HepG2 (cell line): ENCODE measurements around the gene MACROH2A1. TPM values are rescaled to one million over a fixed set of nuclear protein-coding genes. Genes with fewer than 3 reads are reported as not detected.
A peak's percentile ranks its signal among the peaks of the same experiment; 100 is the strongest.

ENCODE experiments used
- ATAC-seq: fragments of 200-7000 bp; cut with Tn5 transposase; 3 replicates; pipeline ENCODE4 v1.9.1; 2020; ENCODE audit warnings: mild to moderate bottlenecking, moderate library complexity
- BruUV-seq: library from RNA; stranded (reverse); fragments of 400-500 nt; replicated peaks from 2 replicates; lab custom pipeline; 2021; lab: Mats Ljungman, UMichigan
- CTCF ChIA-PET: fragments of 300-600 bp; formaldehyde crosslinking; extraction: SDS; loops from one replicate; lab custom pipeline; 2021; ENCODE audit warnings: low total read pairs, inconsistent platforms, low intra/inter-chr PET ratio; lab: Yijun Ruan, JAX
- POLR2A ChIA-PET: fragments of 350-600 bp; sonication (Branson Sonifier 250); formaldehyde crosslinking; loops from one replicate; lab custom pipeline; 2020; ENCODE audit warnings: antibody characterized with exemption, inconsistent platforms; lab: Yijun Ruan, JAX
- DNase-seq: peaks from one replicate; pipeline ENCODE4 v3.0.0-alpha.2; 2015; ENCODE audit warnings: low spot score
- FAIRE-seq: peaks from 3 replicates; lab custom pipeline; 2011; peaks lifted over from hg19 to GRCh38; lab: Jason Lieb, UNC
- H2AFZ ChIP-seq: one replicate; pipeline ENCODE4 v1.6.1; 2011; ENCODE audit warnings: low read length, inconsistent platforms
- H3K27ac ChIP-seq: fragments of 300-600 bp; 3 replicates; pipeline ENCODE4 v1.8.0; 2011; ENCODE audit warnings: mixed run types, mild to moderate bottlenecking, mixed read lengths, low read length, inconsistent platforms; ENCODE audit not compliant: insufficient read depth; ENCODE audit errors: extremely low read length
- H3K27me3 ChIP-seq, 2 experiments: fragments of 200-600 bp in 1 of 2; 2 replicates in 1 of 2; 3 replicates in 1 of 2; pipeline versions ENCODE4 v1.6.0 to v1.8.0; 2011; ENCODE audit warnings: low read length in 2 of 2, mild to moderate bottlenecking in 2 of 2, moderate library complexity in 2 of 2, inconsistent platforms in 1 of 2; ENCODE audit not compliant: insufficient read depth in 2 of 2, control insufficient read depth in 1 of 2
- H3K36me3 ChIP-seq, 2 experiments: fragments of 200-600 bp in 1 of 2; replicated peaks in 1 of 2; 2 replicates in 1 of 2; 3 replicates in 1 of 2; pipeline versions ENCODE4 v1.5.1 to v1.8.0; 2011; ENCODE audit warnings: low read length in 2 of 2, inconsistent platforms in 1 of 2; ENCODE audit not compliant: insufficient read depth in 2 of 2, control insufficient read depth in 1 of 2
- H3K4me1 ChIP-seq: 2 replicates; pipeline ENCODE4 v1.5.1; 2012; ENCODE audit warnings: low read length, inconsistent platforms; ENCODE audit not compliant: insufficient read depth
- H3K4me2 ChIP-seq: 2 replicates; pipeline ENCODE4 v1.6.0; 2011; ENCODE audit warnings: low read depth, low read length, inconsistent platforms
- H3K4me3 ChIP-seq, 3 experiments: fragments of 200-600 bp in 1 of 3; sonication (generic), shearing (Covaris generic) in 1 of 3; replicated peaks in 1 of 3; 2 replicates each; pipeline ENCODE4 v1.5.1; 2011 to 2016; ENCODE audit warnings: low read length in 3 of 3, inconsistent platforms in 2 of 3, low read depth in 2 of 3, mild to moderate bottlenecking in 2 of 3, control low read depth in 1 of 3, mixed read lengths in 1 of 3; ENCODE audit not compliant: insufficient read depth in 1 of 3
- H3K79me2 ChIP-seq: one replicate; pipeline ENCODE4 v1.6.1; 2011; ENCODE audit warnings: low read length, inconsistent platforms; ENCODE audit not compliant: insufficient read depth
- H3K9ac ChIP-seq: 2 replicates; pipeline ENCODE4 v1.6.0; 2011; ENCODE audit warnings: mild to moderate bottlenecking, low read depth, low read length, inconsistent platforms; ENCODE audit not compliant: insufficient read depth
- H3K9me3 ChIP-seq: 2 replicates; pipeline ENCODE4 v1.5.1; 2012; ENCODE audit warnings: mild to moderate bottlenecking, low read length
- H4K20me1 ChIP-seq: 2 replicates; pipeline ENCODE4 v1.6.0; 2011; ENCODE audit warnings: inconsistent platforms, mild to moderate bottlenecking, low read length, moderate library complexity; ENCODE audit not compliant: insufficient read depth
- AHR ChIP-seq: IDR thresholded peaks from 2 replicates; pipeline ENCODE4 v1.6.1; 2018; ENCODE audit warnings: missing genetic modification reagents, missing compliant biosample characterization
- ATM ChIP-seq: fragments of 450-650 bp; IDR thresholded peaks from 2 replicates; pipeline ENCODE4 v1.7.1; 2017; ENCODE audit warnings: mild to moderate bottlenecking, borderline replicate concordance
- FOXC1 ChIP-seq: sonication (generic); formaldehyde crosslinking; IDR thresholded peaks from 2 replicates; pipeline ENCODE4 v1.8.0; 2022; ENCODE audit warnings: mild to moderate bottlenecking, missing genetic modification reagents, borderline replicate concordance
- HNRNPUL1 ChIP-seq: fragments of 200-400 bp; formaldehyde crosslinking; IDR thresholded peaks from 2 replicates; pipeline ENCODE4 v1.6.1; 2017; ENCODE audit warnings: low read depth, mild to moderate bottlenecking, low read length, moderate library complexity
- IRF2 ChIP-seq: IDR thresholded peaks from 2 replicates; pipeline ENCODE4 v1.6.1; 2018; ENCODE audit warnings: missing genetic modification reagents, missing compliant biosample characterization
- SIN3A ChIP-seq: IDR thresholded peaks from 2 replicates; pipeline ENCODE4 v1.6.1; 2011; ENCODE audit warnings: low read depth, mild to moderate bottlenecking, control low read depth, low read length, borderline replicate concordance
- SIX1 ChIP-seq: sonication (generic); formaldehyde crosslinking; IDR thresholded peaks from 2 replicates; pipeline ENCODE4 v1.4.0; 2020; ENCODE audit warnings: missing genetic modification reagents, borderline replicate concordance
- SKI ChIP-seq: fragments of 450-650 bp; IDR thresholded peaks from one replicate; pipeline ENCODE4 v1.6.1; 2018; ENCODE audit warnings: mild to moderate bottlenecking; ENCODE audit not compliant: partially characterized antibody
- TRIM24 ChIP-seq: sonication (generic); formaldehyde crosslinking; IDR thresholded peaks from 2 replicates; pipeline ENCODE4 v1.8.0; 2022; ENCODE audit warnings: mild to moderate bottlenecking, missing genetic modification reagents
- ZBTB7B ChIP-seq: sonication (generic); formaldehyde crosslinking; IDR thresholded peaks from 2 replicates; pipeline ENCODE4 v1.4.0; 2020; ENCODE audit warnings: missing genetic modification reagents
- ZFAT ChIP-seq: sonication (generic); formaldehyde crosslinking; conservative IDR thresholded peaks from 2 replicates; pipeline ENCODE4 v1.8.1; 2023; ENCODE audit warnings: missing genetic modification reagents, inconsistent platforms
- ZFYVE20 ChIP-seq: sonication (generic); formaldehyde crosslinking; IDR thresholded peaks from 2 replicates; pipeline ENCODE4 v1.8.0; 2023; ENCODE audit warnings: low read depth, mild to moderate bottlenecking, moderate library complexity, missing genetic modification reagents, borderline replicate concordance
- ZNF121 ChIP-seq: sonication (generic); formaldehyde crosslinking; IDR thresholded peaks from 2 replicates; pipeline ENCODE4 v1.5.0; 2020; ENCODE audit warnings: mild to moderate bottlenecking, missing genetic modification reagents
- ZNF17 ChIP-seq: sonication (generic); formaldehyde crosslinking; IDR thresholded peaks from 2 replicates; pipeline ENCODE4 v1.5.0; 2020; ENCODE audit warnings: mild to moderate bottlenecking, missing genetic modification reagents
- ZNF230 ChIP-seq: sonication (generic); formaldehyde crosslinking; IDR thresholded peaks from 2 replicates; pipeline ENCODE4 v1.4.0; 2020; ENCODE audit warnings: mild to moderate bottlenecking, missing genetic modification reagents
- ZNF292 ChIP-seq: sonication (generic); formaldehyde crosslinking; IDR thresholded peaks from 2 replicates; pipeline ENCODE4 v1.8.1; 2022; ENCODE audit warnings: mild to moderate bottlenecking, low read depth, missing genetic modification reagents, borderline replicate concordance
- ZNF335 ChIP-seq: sonication (generic); formaldehyde crosslinking; IDR thresholded peaks from 2 replicates; pipeline ENCODE4 v1.4.0; 2020; ENCODE audit warnings: missing genetic modification reagents
- ZNF510 ChIP-seq: sonication (generic); formaldehyde crosslinking; IDR thresholded peaks from 2 replicates; pipeline ENCODE4 v1.4.0; 2020; ENCODE audit warnings: low read depth, mild to moderate bottlenecking, missing genetic modification reagents
- WGBS: methylation state at CpG from one replicate; pipeline ENCODE4 v1.1.6; 2017; ENCODE audit warnings: low lambda C conversion rate; 5-methylcytosine and 5-hydroxymethylcytosine counted together
- in situ Hi-C: cut with HindIII; loops from 2 replicates; pipeline ENCODE4 v1.10.0; 2017; ENCODE audit warnings: low pct_unique_long_range_greater_than_20kb; ENCODE audit not compliant: extremely low pct_ligation_motif_present
- intact Hi-C: fragments of 100-400 bp; cut with micrococcal nuclease; formaldehyde crosslinking; loops from one replicate; pipeline ENCODE4 v1.10.0; 2022; ENCODE audit not compliant: unreplicated experiment
- polyA plus RNA-seq, 8 experiments: library from polyadenylated mRNA; depleted of rRNA in 3 of 8; stranded (reverse) in 7 of 8; unstranded in 1 of 8; fragments of >200 nt; fragmentation: Illumina TruSeq in 4 of 8; extraction: Trizol in 4 of 8; gene quantifications; 2 replicates each; pipeline versions ENCODE4 v1.2.1 to v1.2.3, GENCODE V29; 2011 to 2016; ENCODE audit warnings: low read depth in 4 of 8, missing spikeins in 1 of 8, mixed read lengths in 1 of 8; ENCODE audit not compliant: insufficient read depth in 1 of 8
- total RNA-seq, 5 experiments: library from RNA; depleted of rRNA; stranded (reverse); fragments of >200 nt; fragmentation: Illumina TruSeq; extraction: Trizol; gene quantifications; 2 replicates each; pipeline ENCODE4 v1.2.3, GENCODE V29; 2016; ENCODE audit warnings: low read depth in 1 of 5
- TF ChIP-seq, protein P1 (sequence below): IDR thresholded peaks from 2 replicates; pipeline ENCODE4 v1.6.1; 2016; ENCODE audit warnings: missing genetic modification reagents, missing compliant biosample characterization
- TF ChIP-seq, protein P2 (sequence below): sonication (generic); formaldehyde crosslinking; IDR thresholded peaks from 2 replicates; pipeline ENCODE4 v1.8.1; 2023; ENCODE audit warnings: mild to moderate bottlenecking, inconsistent platforms, moderate library complexity, missing genetic modification reagents, borderline replicate concordance
- TF ChIP-seq, protein P3 (sequence below): sonication (generic); formaldehyde crosslinking; IDR thresholded peaks from 2 replicates; pipeline ENCODE4 v1.5.1; 2020; ENCODE audit warnings: missing genetic modification reagents, mild to moderate bottlenecking, borderline replicate concordance

MACROH2A1 gene
- total and polyA plus RNA-seq, 2 of the 13 experiments (the other 11 are each of a cell fraction or from before 2014, with no cell fraction given): 69.1 to 158 TPM

DNA sequence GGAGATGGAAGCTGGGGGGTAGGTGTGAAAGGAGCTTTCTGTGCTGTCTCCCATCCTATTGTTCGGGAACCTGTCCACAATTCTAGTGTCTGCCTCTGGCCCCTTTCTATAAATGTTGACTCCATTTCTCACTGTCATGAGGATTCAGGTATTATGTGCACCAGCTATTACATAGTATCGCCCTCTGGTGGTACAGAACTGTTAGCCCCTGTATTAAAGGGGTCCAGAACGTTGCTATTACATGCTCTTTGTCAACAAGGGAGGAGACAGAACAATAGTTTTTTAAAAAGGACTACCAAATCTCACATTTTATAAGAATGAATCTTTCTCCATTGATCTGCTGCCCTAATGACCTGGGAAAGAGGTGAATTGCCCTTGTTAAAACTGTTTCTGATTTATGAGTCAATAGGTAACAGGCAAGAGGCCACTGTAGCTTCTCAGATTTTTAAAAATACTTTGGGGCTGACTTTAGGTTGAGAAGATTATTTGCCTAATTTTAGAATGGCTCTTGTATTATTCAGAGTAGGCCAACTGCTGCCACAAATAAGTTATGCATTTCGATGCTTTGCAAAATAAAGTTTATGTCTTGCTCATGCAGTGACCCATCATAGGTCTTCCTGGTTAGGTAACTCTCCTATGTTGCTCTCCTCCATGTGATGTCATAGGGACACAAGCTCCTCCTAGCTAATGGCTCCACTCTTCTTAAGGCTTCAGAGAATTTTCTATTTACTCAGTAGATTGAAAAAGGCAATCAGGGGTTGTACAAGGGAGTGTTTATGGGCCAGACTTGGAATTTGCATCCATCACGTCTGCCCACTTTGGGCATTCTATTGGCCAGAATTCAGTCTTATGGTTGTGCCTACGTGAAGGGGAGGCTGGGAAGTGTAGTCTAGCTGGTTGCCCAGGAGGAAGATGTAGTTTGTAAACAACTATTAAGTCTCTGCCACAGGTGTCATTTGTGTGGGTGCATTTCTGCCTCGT lies 27.4 kb upstream of the MACROH2A1 start (continued):
- TF ChIP-seq ZNF292 (no peak), SKI (no peak), SIN3A (no peak), ATM (no peak), ZNF230 (CRISPR knock-in tag) (no peak), ZFAT (CRISPR knock-in tag) (no peak), TRIM24 (CRISPR knock-in tag) (no peak)
- TF ChIP-seq, protein P1, sequence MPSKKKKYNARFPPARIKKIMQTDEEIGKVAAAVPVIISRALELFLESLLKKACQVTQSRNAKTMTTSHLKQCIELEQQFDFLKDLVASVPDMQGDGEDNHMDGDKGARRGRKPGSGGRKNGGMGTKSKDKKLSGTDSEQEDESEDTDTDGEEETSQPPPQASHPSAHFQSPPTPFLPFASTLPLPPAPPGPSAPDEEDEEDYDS (CRISPR knock-in tag): 0 out of 2 replicates have a peak, but pooled peaks have one; percentile 5
- TF ChIP-seq, protein P2, sequence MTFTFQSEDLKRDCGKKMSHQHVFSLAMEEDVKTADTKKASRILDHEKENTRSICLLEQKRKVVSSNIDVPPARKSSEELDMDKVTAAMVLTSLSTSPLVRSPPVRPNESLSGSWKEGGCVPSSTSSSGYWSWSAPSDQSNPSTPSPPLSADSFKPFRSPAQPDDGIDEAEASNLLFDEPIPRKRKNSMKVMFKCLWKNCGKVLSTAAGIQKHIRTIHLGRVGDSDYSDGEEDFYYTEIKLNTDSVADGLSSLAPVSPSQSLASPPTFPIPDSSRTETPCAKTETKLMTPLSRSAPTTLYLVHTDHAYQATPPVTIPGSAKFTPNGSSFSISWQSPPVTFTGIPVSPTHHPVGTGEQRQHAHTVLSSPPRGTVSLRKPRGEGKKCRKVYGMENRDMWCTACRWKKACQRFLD (CRISPR knock-in tag): no peak

DNA sequence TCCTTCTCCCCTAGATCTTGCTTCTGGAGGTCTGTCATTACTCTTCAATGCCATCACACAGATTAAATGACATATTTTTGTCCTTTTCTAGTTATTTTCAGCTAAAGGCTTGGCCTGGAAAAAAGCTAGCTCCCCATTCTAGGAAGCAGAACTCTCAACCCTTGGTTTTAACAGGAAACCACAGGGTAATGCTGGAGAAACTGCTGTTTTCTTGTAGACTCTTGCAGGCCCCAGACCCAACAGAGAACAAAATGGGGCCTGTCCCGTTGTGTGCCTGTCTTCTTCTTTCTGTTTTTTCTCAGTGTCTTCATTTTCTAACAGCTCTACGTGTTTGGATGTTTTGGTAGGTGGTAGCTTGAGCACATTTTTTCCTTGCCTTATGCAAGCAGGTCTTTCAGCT lies 26.6 kb upstream of the MACROH2A1 start:
- 55% methylated on average over 2 of the region's 2 CpGs for WGBS
- POLR2A ChIA-PET: no interaction called here
- FAIRE-seq (no peak), DNase-seq (no peak), ATAC-seq (no peak)
- H3K9me3 ChIP-seq: peaks cover 6% of the 10 kb centered on the region; the same call in 1 of the 2 replicates
- H3K4me3 ChIP-seq: no peak overlapping the region
- H3K4me2 ChIP-seq: no peak overlapping the region
- in situ Hi-C loops: no loop called here
- no peaks in the 10 kb centered on the region; a peak in 1 of 5 replicates for H3K27me3 ChIP-seq
- peaks cover 15% of the 10 kb centered on the region; the same call in 1 of the 2 replicates for H3K4me1 ChIP-seq
- no peaks in the 10 kb centered on the region for H4K20me1 ChIP-seq
- H3K36me3 ChIP-seq: no peaks in the 10 kb centered on the region
- H3K79me2 ChIP-seq: no peaks in the 10 kb centered on the region
- BruUV-seq: no TSS peak
- intact Hi-C loops: no loop called here
- no peak overlapping the region for H2AFZ ChIP-seq
- CTCF ChIA-PET: interaction anchor here (1.2 kb wide), 1 partner anchor 105 kb away, joined by 4 read pairs; no protein-coding TSS in a partner anchor
- no peak overlapping the region for H3K27ac ChIP-seq
- no peak overlapping the region for H3K9ac ChIP-seq
- TF ChIP-seq ZNF121 (CRISPR knock-in tag): no peak
- TF ChIP-seq, protein P3, sequence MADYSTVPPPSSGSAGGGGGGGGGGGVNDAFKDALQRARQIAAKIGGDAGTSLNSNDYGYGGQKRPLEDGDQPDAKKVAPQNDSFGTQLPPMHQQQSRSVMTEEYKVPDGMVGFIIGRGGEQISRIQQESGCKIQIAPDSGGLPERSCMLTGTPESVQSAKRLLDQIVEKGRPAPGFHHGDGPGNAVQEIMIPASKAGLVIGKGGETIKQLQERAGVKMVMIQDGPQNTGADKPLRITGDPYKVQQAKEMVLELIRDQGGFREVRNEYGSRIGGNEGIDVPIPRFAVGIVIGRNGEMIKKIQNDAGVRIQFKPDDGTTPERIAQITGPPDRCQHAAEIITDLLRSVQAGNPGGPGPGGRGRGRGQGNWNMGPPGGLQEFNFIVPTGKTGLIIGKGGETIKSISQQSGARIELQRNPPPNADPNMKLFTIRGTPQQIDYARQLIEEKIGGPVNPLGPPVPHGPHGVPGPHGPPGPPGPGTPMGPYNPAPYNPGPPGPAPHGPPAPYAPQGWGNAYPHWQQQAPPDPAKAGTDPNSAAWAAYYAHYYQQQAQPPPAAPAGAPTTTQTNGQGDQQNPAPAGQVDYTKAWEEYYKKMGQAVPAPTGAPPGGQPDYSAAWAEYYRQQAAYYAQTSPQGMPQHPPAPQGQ: no peak
- no peak for TF ChIP-seq SIX1
- TF ChIP-seq FOXC1 (CRISPR knock-in tag): no peak
- no peak for TF ChIP-seq ZNF17 (CRISPR knock-in tag)
- no peak for TF ChIP-seq ZFYVE20 (CRISPR knock-in tag)
- TF ChIP-seq HNRNPUL1: no peak
- TF ChIP-seq IRF2 (CRISPR knock-in tag): no peak
- no peak for TF ChIP-seq AHR
- TF ChIP-seq ZNF335: no peak
- no peak for TF ChIP-seq ZNF510
- no peak for TF ChIP-seq ZBTB7B (CRISPR knock-in tag)
